Chondrocyte (in vitro differentiated cells): Measurements from ENCODE around the gene CDSN. TPM values are rescaled to one million over a fixed set of nuclear protein-coding genes. Genes with fewer than 3 reads are reported as not detected.

Experiments used
- DNase-seq: peaks from one replicate; pipeline ENCODE4 v3.0.0; 2021; ENCODE audit warnings: mixed read lengths, low spot score
- H3K27ac Mint-ChIP-seq: one replicate; pipeline ENCODE4 v1.8.0; 2021; ENCODE audit warnings: mild to moderate bottlenecking, moderate library complexity, mixed read lengths; ENCODE audit not compliant: unreplicated experiment
- H3K27me3 Mint-ChIP-seq: 2 replicates; pipeline ENCODE4 v1.8.0; 2021; ENCODE audit warnings: low read depth, mixed read lengths
- H3K36me3 Mint-ChIP-seq: 2 replicates; pipeline ENCODE4 v1.8.0; 2021; ENCODE audit warnings: low read depth, mixed read lengths
- H3K4me1 Mint-ChIP-seq: 2 replicates; pipeline ENCODE4 v1.8.0; 2021; ENCODE audit warnings: low read depth, mild to moderate bottlenecking, mixed read lengths
- H3K4me3 Mint-ChIP-seq: one replicate; pipeline ENCODE4 v1.8.0; 2021; ENCODE audit warnings: mild to moderate bottlenecking, moderate library complexity, mixed read lengths; ENCODE audit not compliant: unreplicated experiment
- H3K9me3 Mint-ChIP-seq: 2 replicates; pipeline ENCODE4 v1.8.0; 2021; ENCODE audit warnings: low read depth, mixed read lengths
- CTCF ChIP-seq: fragments of 200-600 bp; sonication (generic); IDR thresholded peaks from 2 replicates; pipeline ENCODE4 v1.5.0; 2021; ENCODE audit warnings: antibody characterized with exemption, mild to moderate bottlenecking, moderate library complexity
- total RNA-seq: library from RNA; stranded (reverse); gene quantifications from 3 replicates; pipeline ENCODE4 v1.2.1, GENCODE V29; 2021

CDSN gene
- total RNA-seq, 1 donor from 2014 or later, result 0.12 TPM

GRCh38 chr6:31079656-31080261 is 40.5 kb downstream of the CDSN start:
- no peak for DNase-seq
- TF ChIP-seq CTCF, result peak; percentile 89
- peak overlapping the region; percentile 19 for H3K4me3 Mint-ChIP-seq
- H3K27me3 Mint-ChIP-seq, result no peaks in the 10 kb centered on the region
- H3K4me1 Mint-ChIP-seq, result peaks cover 27% of the 10 kb centered on the region
- no peaks in the 10 kb centered on the region for H3K36me3 Mint-ChIP-seq
- no peaks in the 10 kb centered on the region for H3K9me3 Mint-ChIP-seq
- H3K27ac Mint-ChIP-seq, result no peak overlapping the region

- DNase-seq, result no peak
- no peaks in the 10 kb centered on the region for H3K36me3 Mint-ChIP-seq
- peaks cover 27% of the 10 kb centered on the region for H3K4me1 Mint-ChIP-seq
- no peak overlapping the region for H3K4me3 Mint-ChIP-seq
- no peaks in the 10 kb centered on the region for H3K9me3 Mint-ChIP-seq
- H3K27ac Mint-ChIP-seq, result peak overlapping the region; percentile 63
- TF ChIP-seq CTCF, result no peak
- no peaks in the 10 kb centered on the region for H3K27me3 Mint-ChIP-seq
Observed at GRCh38 chr6:31076611-31077010, 43.6 kb downstream of the CDSN start.

- Mint-ChIP-seq H3K4me1 (peaks cover 31% of the 10 kb centered on the region), H3K9me3 (no peaks in the 10 kb centered on the region), H3K27ac (no peak overlapping the region), H3K36me3 (no peaks in the 10 kb centered on the region), H3K4me3 (no peak overlapping the region), H3K27me3 (no peaks in the 10 kb centered on the region)
- DNase-seq, result no peak
- TF ChIP-seq CTCF, result no peak
Observed at GRCh38 chr6:31075528-31075927, 44.7 kb downstream of the CDSN start.

- Mint-ChIP-seq H3K4me1 (peaks cover 27% of the 10 kb centered on the region), H3K4me3 (no peak overlapping the region), H3K36me3 (no peaks in the 10 kb centered on the region), H3K27ac (peak overlapping the region; percentile 32), H3K9me3 (no peaks in the 10 kb centered on the region), H3K27me3 (no peaks in the 10 kb centered on the region)
- no peak for TF ChIP-seq CTCF
- DNase-seq, result no peak
Observed at GRCh38 chr6:31074401-31074800, 45.8 kb downstream of the CDSN start.

GRCh38 chr6:31070711-31071197 is 49.5 kb downstream of the CDSN start:
- Mint-ChIP-seq H3K4me1 (peaks cover 25% of the 10 kb centered on the region), H3K36me3 (no peaks in the 10 kb centered on the region), H3K4me3 (no peak overlapping the region), H3K9me3 (no peaks in the 10 kb centered on the region), H3K27me3 (no peaks in the 10 kb centered on the region), H3K27ac (peak overlapping the region; percentile 66)
- peak; percentile 84 for TF ChIP-seq CTCF
- DNase-seq, result no peak
